Calu3 (cell line): ENCODE results near the gene TARDBP. TPM values are rescaled to one million over a fixed set of nuclear protein-coding genes. Genes with fewer than 3 reads are reported as not detected.
A peak's percentile ranks its signal among the peaks of the same experiment; 100 is the strongest.
"Not testable (repeated sequence)": the region's sequence is repeated elsewhere in the genome, so short reads cannot be mapped to it uniquely, and the experiment has no call there.

Experiments
- BruUV-seq: library from RNA; stranded (reverse); fragments of 400-500 nt; replicated peaks from 2 replicates; lab custom pipeline; 2021; lab: Mats Ljungman, UMichigan
- CTCF ChIA-PET: fragments of 300-600 bp; sonication (Branson Sonifier 250); formaldehyde crosslinking; loops from one replicate; lab custom pipeline; 2022; ENCODE audit warnings: antibody characterized with exemption; lab: Charles Lee
- DNase-seq: peaks from one replicate; pipeline ENCODE4 v3.0.0; 2022
- H3K27ac Mint-ChIP-seq: one replicate; pipeline ENCODE4 v1.8.0; 2022; ENCODE audit warnings: mixed read lengths; ENCODE audit not compliant: unreplicated experiment
- H3K27me3 Mint-ChIP-seq: one replicate; pipeline ENCODE4 v1.8.0; 2022; ENCODE audit warnings: mixed read lengths; ENCODE audit not compliant: unreplicated experiment
- H3K36me3 Mint-ChIP-seq: one replicate; pipeline ENCODE4 v1.8.0; 2022; ENCODE audit warnings: mild to moderate bottlenecking, moderate library complexity, mixed read lengths; ENCODE audit not compliant: insufficient read depth, unreplicated experiment
- H3K4me1 Mint-ChIP-seq: one replicate; pipeline ENCODE4 v1.8.0; 2022; ENCODE audit warnings: mild to moderate bottlenecking, low read depth, mixed read lengths; ENCODE audit not compliant: unreplicated experiment
- H3K4me3 Mint-ChIP-seq: one replicate; pipeline ENCODE4 v1.8.0; 2022; ENCODE audit warnings: mild to moderate bottlenecking, low read depth, moderate library complexity, mixed read lengths; ENCODE audit not compliant: unreplicated experiment
- H3K9me3 Mint-ChIP-seq: one replicate; pipeline ENCODE4 v1.8.0; 2022; ENCODE audit warnings: low read depth, mixed read lengths; ENCODE audit not compliant: unreplicated experiment
- intact Hi-C: fragments of 100-400 bp; cut with micrococcal nuclease; formaldehyde crosslinking; loops from one replicate; pipeline ENCODE4 v1.10.0; 2022; ENCODE audit not compliant: unreplicated experiment
- total RNA-seq: library from RNA; stranded (reverse); gene quantifications from 2 replicates; pipeline ENCODE4 v1.2.3, GENCODE V29; 2022
- TF ChIP-seq, protein P1 (sequence below): fragments of 200-600 bp; IDR thresholded peaks from one replicate; pipeline ENCODE4 v1.8.0; 2022; ENCODE audit warnings: antibody characterized with exemption; ENCODE audit not compliant: unreplicated experiment

Gene TARDBP
- total RNA-seq, 1 experiment from 2014 or later: 130 TPM

DNA sequence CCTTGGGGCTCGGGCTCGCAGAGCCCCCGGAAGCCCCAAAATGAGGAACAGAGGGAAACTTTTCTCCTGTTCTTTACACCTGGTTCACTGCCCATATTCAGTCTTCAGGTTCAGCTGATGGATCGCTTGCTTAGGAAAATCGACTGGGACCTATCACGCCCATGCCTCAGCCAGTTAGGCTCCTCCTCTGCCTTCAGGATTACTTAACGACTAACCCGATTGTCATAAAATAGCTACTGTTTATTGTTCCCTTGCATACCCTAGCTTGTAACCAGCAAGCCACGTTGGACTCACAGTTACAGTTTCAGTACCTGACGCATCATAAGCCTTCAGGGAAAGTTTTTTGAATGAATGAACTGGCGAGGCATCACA, 692 bp downstream of the TARDBP start:
- H3K9me3 Mint-ChIP-seq: no peaks in the 10 kb centered on the region
- BruUV-seq: no TSS peak
- peaks cover 52% of the 10 kb centered on the region for H3K36me3 Mint-ChIP-seq
- H3K4me3 Mint-ChIP-seq: peak overlapping the region; percentile 77
- DNase-seq: no peak
- intact Hi-C loops: no loop called here
- no peak overlapping the region for H3K27ac Mint-ChIP-seq
- TF ChIP-seq, protein P1, sequence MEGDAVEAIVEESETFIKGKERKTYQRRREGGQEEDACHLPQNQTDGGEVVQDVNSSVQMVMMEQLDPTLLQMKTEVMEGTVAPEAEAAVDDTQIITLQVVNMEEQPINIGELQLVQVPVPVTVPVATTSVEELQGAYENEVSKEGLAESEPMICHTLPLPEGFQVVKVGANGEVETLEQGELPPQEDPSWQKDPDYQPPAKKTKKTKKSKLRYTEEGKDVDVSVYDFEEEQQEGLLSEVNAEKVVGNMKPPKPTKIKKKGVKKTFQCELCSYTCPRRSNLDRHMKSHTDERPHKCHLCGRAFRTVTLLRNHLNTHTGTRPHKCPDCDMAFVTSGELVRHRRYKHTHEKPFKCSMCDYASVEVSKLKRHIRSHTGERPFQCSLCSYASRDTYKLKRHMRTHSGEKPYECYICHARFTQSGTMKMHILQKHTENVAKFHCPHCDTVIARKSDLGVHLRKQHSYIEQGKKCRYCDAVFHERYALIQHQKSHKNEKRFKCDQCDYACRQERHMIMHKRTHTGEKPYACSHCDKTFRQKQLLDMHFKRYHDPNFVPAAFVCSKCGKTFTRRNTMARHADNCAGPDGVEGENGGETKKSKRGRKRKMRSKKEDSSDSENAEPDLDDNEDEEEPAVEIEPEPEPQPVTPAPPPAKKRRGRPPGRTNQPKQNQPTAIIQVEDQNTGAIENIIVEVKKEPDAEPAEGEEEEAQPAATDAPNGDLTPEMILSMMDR: no peak
- H3K27me3 Mint-ChIP-seq: no peaks in the 10 kb centered on the region
- CTCF ChIA-PET: no interaction called here
- peaks cover 7% of the 10 kb centered on the region for H3K4me1 Mint-ChIP-seq

DNA sequence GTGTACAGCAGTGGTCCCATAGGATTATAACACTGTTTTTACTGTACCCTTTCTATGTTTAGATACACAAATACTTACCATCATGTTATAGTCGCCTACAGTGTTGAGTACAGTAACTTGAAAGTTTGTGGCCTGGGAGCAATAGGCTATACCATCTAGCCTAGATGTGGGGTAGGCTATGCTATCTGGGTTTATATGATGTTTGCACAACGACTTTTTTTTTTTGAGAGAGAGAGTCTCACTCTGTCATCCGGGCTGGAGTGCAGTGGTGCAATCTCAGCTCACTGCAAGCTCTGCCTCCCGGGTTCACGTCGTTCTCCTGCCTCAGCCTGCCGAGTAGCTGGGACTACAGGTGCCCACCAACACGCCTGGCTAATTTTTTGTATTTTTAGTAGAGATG, 6.9 kb downstream of the TARDBP start:
- H3K4me1 Mint-ChIP-seq, H3K27me3 Mint-ChIP-seq, H3K27ac Mint-ChIP-seq, H3K4me3 Mint-ChIP-seq, H3K9me3 Mint-ChIP-seq, intact Hi-C loops, DNase-seq, CTCF ChIA-PET, BruUV-seq: not testable (repeated sequence)
- peaks cover 69% of the 10 kb centered on the region for H3K36me3 Mint-ChIP-seq

DNA sequence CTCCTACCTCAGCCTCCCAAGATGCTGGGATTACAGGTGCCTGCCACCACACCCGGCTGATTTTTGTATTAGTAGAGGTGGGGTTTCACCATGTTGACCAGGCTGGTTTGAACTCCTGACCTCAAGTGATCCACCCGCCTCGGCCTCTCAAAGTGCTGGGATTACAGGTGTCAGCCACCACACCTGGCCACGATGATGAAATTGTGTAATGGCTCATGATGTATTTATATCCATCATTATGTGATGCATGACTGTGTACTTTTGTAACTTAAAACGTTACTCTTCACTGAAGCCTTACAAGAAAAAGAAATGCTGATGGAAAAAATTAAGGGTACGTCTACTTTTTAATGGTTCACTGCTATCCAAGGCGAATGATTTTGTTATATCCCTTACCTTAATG, 7.5 kb downstream of the TARDBP start:
- intact Hi-C loops: no loop called here
- DNase-seq: no peak
- no TSS peak for BruUV-seq
- TF ChIP-seq, protein P1: no peak
- Mint-ChIP-seq H3K9me3 (no peaks in the 10 kb centered on the region), H3K27me3 (no peaks in the 10 kb centered on the region), H3K4me3 (no peak overlapping the region), H3K27ac (no peak overlapping the region), H3K36me3 (peaks cover 65% of the 10 kb centered on the region), H3K4me1 (no peaks in the 10 kb centered on the region)
- CTCF ChIA-PET: no interaction called here

DNA sequence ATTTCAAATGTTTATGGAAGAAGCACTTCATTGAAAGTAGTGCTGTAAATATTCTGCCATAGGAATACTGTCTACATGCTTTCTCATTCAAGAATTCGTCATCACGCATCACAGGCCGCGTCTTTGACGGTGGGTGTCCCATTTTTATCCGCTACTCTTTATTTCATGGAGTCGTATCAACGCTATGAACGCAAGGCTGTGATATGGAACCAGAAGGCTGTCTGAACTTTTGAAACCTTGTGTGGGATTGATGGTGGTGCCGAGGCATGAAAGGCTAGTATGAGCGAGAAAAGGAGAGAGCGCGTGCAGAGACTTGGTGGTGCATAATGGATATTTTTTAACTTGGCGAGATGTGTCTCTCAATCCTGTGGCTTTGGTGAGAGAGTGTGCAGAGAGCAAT, 10.7 kb downstream of the TARDBP start:
- Mint-ChIP-seq H3K4me1 (no peaks in the 10 kb centered on the region), H3K27me3 (no peaks in the 10 kb centered on the region)

More for the DNA sequence above, 10.7 kb downstream of the TARDBP start:
- DNase-seq: no peak
- no peaks in the 10 kb centered on the region for H3K9me3 Mint-ChIP-seq
- CTCF ChIA-PET: no interaction called here
- no TSS peak for BruUV-seq
- TF ChIP-seq, protein P1: no peak
- no peak overlapping the region for H3K4me3 Mint-ChIP-seq
- H3K27ac Mint-ChIP-seq: no peak overlapping the region
- intact Hi-C loops: no loop called here
- H3K36me3 Mint-ChIP-seq: peaks cover 48% of the 10 kb centered on the region
